ENCODE data around the gene LAMA3. TPM values are rescaled to one million over a fixed set of nuclear protein-coding genes. Genes with fewer than 3 reads are reported as not detected.

LAMA3 gene
- total RNA-seq, 1 donor from 2014 or later = 3.5 TPM

DNA sequence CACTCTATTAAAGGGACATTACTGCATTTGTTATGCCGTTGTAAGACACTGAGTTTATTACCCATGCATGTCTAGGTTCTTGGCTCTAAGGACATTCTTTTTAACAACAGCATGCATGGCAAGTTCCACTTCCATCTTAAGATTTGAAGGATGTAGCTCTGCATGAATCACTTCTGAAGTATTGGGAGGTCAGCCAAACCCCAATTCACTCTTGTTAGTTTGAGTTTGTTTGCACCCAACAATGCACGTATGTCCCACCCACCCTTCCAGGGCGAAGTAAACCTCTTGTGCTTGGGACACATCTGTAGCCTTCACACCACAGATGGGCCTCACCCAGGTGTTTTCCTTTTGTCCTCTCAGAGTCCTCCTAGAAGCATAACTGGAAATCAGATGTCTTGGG, 5.6 kb upstream of the LAMA3 start:
- intact Hi-C loops (cut with micrococcal nuclease) = no loop called here
- H3K36me3 ChIP-seq = no peaks in the 10 kb centered on the region

DNA sequence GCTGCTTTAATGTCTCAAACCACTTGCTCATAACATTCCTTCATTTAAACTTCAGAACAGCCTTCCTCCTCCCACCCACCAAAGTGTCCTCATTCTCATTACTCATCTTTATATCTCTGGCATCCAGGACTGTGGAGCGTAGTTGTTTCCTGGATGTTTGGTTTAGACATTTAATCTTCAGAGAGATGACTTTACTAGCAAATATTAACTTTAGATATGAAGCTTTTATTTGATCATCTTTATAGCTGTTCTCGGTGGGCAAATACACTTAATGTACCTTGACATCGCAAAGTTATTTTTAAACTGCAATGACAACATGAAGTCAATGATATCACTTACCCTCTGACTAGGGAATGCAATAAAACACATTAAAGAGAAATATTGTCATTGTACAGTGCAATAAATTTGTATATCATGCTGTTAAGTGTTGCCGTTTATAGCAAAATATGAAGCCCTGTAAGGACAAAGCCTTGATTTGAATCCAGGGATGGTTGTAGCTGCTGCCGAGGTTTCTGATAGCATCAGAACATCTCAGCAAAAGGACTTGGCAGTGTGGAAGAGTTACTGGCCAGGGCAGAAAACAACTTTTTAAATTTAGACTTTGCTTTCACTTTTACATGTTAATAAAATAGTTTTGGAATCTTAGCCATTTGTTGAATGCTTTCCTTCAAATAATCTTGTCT, 4.6 kb upstream of the LAMA3 start:
- no peak for DNase-seq
- peak overlapping the region; percentile 15 for H3K4me3 ChIP-seq
- TF ChIP-seq, protein P1, sequence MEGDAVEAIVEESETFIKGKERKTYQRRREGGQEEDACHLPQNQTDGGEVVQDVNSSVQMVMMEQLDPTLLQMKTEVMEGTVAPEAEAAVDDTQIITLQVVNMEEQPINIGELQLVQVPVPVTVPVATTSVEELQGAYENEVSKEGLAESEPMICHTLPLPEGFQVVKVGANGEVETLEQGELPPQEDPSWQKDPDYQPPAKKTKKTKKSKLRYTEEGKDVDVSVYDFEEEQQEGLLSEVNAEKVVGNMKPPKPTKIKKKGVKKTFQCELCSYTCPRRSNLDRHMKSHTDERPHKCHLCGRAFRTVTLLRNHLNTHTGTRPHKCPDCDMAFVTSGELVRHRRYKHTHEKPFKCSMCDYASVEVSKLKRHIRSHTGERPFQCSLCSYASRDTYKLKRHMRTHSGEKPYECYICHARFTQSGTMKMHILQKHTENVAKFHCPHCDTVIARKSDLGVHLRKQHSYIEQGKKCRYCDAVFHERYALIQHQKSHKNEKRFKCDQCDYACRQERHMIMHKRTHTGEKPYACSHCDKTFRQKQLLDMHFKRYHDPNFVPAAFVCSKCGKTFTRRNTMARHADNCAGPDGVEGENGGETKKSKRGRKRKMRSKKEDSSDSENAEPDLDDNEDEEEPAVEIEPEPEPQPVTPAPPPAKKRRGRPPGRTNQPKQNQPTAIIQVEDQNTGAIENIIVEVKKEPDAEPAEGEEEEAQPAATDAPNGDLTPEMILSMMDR (IDR thresholded peaks at IDR 0.05; ENCODE audit: borderline replicate concordance) = no peak
- peaks cover 16% of the 10 kb centered on the region for H3K27me3 ChIP-seq (ENCODE audit: low read depth)
- intact Hi-C loops (cut with micrococcal nuclease) = no loop called here
- peaks cover 25% of the 10 kb centered on the region for H3K4me1 ChIP-seq
- no peaks in the 10 kb centered on the region for H3K9me3 ChIP-seq (replicated peaks)
- H3K27ac ChIP-seq (replicated peaks) = peak overlapping the region; percentile 48
- no peaks in the 10 kb centered on the region for H3K36me3 ChIP-seq

More for the DNA sequence above, 5.6 kb upstream of the LAMA3 start:
- Histone ChIP-seq H3K9me3 (replicated peaks) (no peaks in the 10 kb centered on the region), H3K4me1 (peaks cover 15% of the 10 kb centered on the region), H3K4me3 (no peak overlapping the region), H3K27me3 (ENCODE audit: low read depth) (peaks cover 9% of the 10 kb centered on the region), H3K27ac (replicated peaks) (no peak overlapping the region)
- no peak for DNase-seq
- TF ChIP-seq, protein P1 (IDR thresholded peaks at IDR 0.05; ENCODE audit: borderline replicate concordance) = no peak

DNA sequence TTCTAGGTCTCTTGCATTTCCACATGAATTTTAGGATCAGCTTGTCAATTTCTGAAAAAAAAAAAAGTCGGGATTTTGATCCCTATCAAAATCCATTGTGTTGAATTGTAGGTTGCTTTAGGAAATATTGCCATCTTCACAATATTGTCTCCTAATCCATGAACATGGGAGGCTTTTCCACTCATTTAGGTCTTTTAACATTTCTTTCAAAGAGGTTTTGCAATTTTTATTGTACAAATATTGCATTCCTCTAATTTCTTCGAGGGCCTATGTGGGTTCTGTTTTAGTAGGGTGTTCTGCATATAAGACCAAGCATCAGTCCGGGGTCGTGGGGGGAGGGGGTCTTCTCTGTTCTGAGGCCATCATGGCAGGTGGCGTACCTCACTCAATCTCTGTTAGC, 725 bp upstream of the LAMA3 start:
- H3K4me1 ChIP-seq = peaks cover 36% of the 10 kb centered on the region
- intact Hi-C loops (cut with micrococcal nuclease) = no loop called here

DNA sequence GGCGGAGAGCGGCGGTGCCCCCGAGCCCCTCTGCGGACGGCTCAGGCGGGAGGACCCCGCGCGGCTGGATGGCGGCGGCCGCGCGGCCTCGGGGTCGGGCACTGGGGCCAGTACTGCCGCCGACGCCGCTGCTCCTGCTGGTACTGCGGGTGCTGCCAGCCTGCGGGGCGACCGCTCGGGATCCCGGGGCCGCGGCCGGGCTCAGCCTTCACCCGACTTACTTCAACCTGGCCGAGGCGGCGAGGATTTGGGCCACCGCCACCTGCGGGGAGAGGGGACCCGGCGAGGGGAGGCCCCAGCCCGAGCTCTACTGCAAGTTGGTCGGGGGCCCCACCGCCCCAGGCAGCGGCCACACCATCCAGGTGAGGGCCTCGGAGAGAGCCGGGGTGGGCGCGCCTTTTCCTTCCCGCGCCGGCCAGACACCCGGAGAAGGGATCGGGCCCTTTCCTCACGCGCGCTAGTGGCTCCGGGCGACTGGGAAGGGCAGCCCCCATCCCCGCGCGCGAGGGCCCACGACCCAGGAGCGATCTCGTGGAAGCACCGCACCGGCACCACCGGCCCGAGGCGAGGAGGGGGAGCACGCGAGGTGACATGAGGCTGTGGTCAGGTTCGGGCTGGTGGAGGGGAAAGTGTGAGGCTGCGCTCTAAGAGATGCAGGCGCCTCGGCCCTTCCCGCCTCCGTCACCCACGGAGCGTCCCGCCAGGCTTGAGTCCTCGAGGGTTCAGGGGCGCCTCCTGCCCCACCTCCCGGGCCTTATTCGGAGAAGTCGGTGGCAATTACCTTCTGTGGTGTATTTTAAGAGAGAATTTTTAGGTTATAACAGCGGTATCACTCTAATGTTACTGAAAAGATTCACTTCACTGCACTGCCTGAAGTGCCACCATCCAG, 607 bp downstream of the LAMA3 start:
- no peaks in the 10 kb centered on the region for H3K36me3 ChIP-seq
- intact Hi-C loops (cut with micrococcal nuclease) = no loop called here
- no peaks in the 10 kb centered on the region for H3K9me3 ChIP-seq (replicated peaks)
- H3K4me3 ChIP-seq = peak overlapping the region; percentile 78
- TF ChIP-seq, protein P1 (IDR thresholded peaks at IDR 0.05; ENCODE audit: borderline replicate concordance) = no peak
- DNase-seq = peak; percentile 18
- peaks cover 34% of the 10 kb centered on the region for H3K4me1 ChIP-seq
- H3K27me3 ChIP-seq (ENCODE audit: low read depth) = peaks cover 17% of the 10 kb centered on the region
- H3K27ac ChIP-seq (replicated peaks) = peak overlapping the region; percentile 70

More for the DNA sequence above, 725 bp upstream of the LAMA3 start:
- no peaks in the 10 kb centered on the region for H3K9me3 ChIP-seq (replicated peaks)
- H3K36me3 ChIP-seq = no peaks in the 10 kb centered on the region
- no peak for DNase-seq
- H3K27ac ChIP-seq (replicated peaks) = no peak overlapping the region
- H3K4me3 ChIP-seq = peak overlapping the region; percentile 78
- TF ChIP-seq, protein P1 (IDR thresholded peaks at IDR 0.05; ENCODE audit: borderline replicate concordance) = no peak
- H3K27me3 ChIP-seq (ENCODE audit: low read depth) = peaks cover 17% of the 10 kb centered on the region

DNA sequence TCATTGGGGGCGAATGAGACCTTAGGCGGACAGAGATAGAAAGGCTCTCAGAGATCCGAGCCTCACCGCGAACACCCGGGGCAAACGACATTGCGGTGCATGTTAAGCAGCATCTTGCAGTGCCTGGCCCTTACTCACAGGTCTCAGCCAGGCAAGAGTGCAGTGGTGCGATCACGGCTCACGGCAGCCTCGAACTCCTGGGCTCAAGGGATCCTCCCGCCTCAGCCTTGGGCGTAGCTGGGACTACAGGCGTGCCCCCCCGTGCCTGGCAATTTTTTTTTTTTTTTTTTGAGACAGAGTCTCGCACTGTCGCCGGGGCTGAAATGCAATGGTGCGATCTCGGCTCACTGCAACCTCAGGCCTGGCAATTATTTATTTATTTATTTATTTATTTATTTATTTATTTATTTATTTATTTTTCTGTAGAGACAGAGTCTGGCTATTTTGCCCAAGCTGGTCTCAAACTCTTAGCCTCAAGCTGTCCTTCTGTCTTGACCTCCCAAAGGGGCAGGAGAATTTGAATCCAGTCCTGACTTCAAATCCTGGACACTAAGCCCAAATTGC, 1.3 kb downstream of the LAMA3 start:
- no peaks in the 10 kb centered on the region for H3K36me3 ChIP-seq
- H3K4me1 ChIP-seq = peaks cover 30% of the 10 kb centered on the region
- intact Hi-C loops (cut with micrococcal nuclease) = no loop called here
- H3K27me3 ChIP-seq (ENCODE audit: low read depth) = peaks cover 17% of the 10 kb centered on the region
- peak overlapping the region; percentile 70 for H3K27ac ChIP-seq (replicated peaks)
- H3K9me3 ChIP-seq (replicated peaks) = no peaks in the 10 kb centered on the region
- TF ChIP-seq, protein P1 (IDR thresholded peaks at IDR 0.05; ENCODE audit: borderline replicate concordance) = no peak
- DNase-seq = no peak
- peak overlapping the region; percentile 78 for H3K4me3 ChIP-seq
